Kidney epithelial cell (primary cell): ENCODE data around the gene SLC26A11. TPM values are rescaled to one million over a fixed set of nuclear protein-coding genes. Genes with fewer than 3 reads are reported as not detected.
"Not testable (repeated sequence)": the region's sequence is repeated elsewhere in the genome, so short reads cannot be mapped to it uniquely, and the experiment has no call there.

Experiments used
- DNase-seq: peaks from one replicate; pipeline ENCODE4 v3.0.0-alpha.2; 2010; ENCODE audit warnings: low read depth
- H3K27me3 ChIP-seq: 2 replicates; pipeline ENCODE4 v1.6.0; 2011; ENCODE audit warnings: low read length; ENCODE audit not compliant: control insufficient read depth, insufficient read depth
- H3K36me3 ChIP-seq: 2 replicates; pipeline ENCODE4 v1.5.1; 2011; ENCODE audit warnings: low read length; ENCODE audit not compliant: control insufficient read depth, insufficient read depth
- H3K4me3 ChIP-seq: 2 replicates; pipeline ENCODE4 v1.5.1; 2011; ENCODE audit warnings: low read depth, mild to moderate bottlenecking, control low read depth, low read length
- total RNA-seq: library from RNA; depleted of rRNA; stranded (reverse); fragments of >200 nt; gene quantifications from 2 replicates; pipeline ENCODE4 v1.2.3, GENCODE V29; 2015
- TF ChIP-seq, protein P1 (sequence below): IDR thresholded peaks from 2 replicates; pipeline ENCODE4 v1.5.1; 2011; ENCODE audit warnings: mild to moderate bottlenecking, moderate library complexity, low read length, control low read depth, inconsistent platforms; ENCODE audit not compliant: insufficient read depth, poor library complexity, severe bottlenecking

Gene SLC26A11
- total RNA-seq, 1 donor from 2014 or later = 19.1 TPM

DNA sequence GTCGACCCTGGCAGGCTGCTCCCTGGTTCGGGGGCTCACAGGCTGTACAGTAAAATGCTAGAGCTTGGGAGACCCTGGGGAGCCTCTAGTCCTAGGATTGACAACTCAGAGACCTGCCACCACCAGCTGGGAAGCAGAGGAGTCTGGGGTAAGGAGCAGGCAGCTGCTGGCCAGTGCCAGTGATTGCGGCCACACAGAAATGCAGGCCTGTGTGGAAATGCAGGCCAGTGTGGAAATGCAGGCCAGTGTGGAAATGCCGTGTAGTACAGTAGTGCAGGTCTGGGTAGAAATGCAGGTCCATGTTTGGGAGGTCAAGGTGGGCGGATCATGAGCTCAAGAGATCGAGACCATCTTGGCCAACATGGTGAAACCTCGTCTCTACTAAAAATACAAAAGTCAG is 23.6 kb upstream of the SLC26A11 start:
- H3K4me3 ChIP-seq = no peak overlapping the region
- DNase-seq = no peak
- peaks cover 32% of the 10 kb centered on the region for H3K27me3 ChIP-seq
- TF ChIP-seq, protein P1, sequence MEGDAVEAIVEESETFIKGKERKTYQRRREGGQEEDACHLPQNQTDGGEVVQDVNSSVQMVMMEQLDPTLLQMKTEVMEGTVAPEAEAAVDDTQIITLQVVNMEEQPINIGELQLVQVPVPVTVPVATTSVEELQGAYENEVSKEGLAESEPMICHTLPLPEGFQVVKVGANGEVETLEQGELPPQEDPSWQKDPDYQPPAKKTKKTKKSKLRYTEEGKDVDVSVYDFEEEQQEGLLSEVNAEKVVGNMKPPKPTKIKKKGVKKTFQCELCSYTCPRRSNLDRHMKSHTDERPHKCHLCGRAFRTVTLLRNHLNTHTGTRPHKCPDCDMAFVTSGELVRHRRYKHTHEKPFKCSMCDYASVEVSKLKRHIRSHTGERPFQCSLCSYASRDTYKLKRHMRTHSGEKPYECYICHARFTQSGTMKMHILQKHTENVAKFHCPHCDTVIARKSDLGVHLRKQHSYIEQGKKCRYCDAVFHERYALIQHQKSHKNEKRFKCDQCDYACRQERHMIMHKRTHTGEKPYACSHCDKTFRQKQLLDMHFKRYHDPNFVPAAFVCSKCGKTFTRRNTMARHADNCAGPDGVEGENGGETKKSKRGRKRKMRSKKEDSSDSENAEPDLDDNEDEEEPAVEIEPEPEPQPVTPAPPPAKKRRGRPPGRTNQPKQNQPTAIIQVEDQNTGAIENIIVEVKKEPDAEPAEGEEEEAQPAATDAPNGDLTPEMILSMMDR = no peak
- no peaks in the 10 kb centered on the region for H3K36me3 ChIP-seq

DNA sequence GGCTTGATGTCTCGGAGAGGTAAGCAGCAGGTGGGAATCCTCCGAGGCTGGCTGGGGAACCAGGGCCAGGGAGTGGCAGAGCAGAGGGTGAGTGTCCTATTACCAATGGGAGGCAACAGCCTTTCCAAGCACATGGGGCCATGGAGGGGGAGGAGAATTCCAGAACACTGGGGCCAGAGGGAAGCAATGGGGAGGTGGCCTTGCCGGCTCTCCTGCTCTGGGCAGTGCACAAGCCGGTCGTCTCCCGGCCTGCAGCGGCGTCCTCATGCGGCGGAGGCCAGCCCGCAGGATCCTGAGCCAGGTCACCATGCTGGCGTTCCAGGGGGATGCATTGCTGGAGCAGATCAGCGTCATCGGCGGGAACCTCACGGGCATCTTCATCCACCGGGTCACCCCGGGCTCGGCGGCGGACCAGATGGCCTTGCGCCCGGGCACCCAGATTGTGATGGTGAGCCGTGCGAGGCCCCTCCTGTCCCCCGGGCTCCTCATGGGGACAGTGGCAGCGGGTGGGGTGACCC is 22.0 kb upstream of the SLC26A11 start:
- Histone ChIP-seq H3K36me3 (no peaks in the 10 kb centered on the region), H3K27me3 (peaks cover 24% of the 10 kb centered on the region), H3K4me3 (no peak overlapping the region)
- TF ChIP-seq, protein P1 = no peak
- no peak for DNase-seq

DNA sequence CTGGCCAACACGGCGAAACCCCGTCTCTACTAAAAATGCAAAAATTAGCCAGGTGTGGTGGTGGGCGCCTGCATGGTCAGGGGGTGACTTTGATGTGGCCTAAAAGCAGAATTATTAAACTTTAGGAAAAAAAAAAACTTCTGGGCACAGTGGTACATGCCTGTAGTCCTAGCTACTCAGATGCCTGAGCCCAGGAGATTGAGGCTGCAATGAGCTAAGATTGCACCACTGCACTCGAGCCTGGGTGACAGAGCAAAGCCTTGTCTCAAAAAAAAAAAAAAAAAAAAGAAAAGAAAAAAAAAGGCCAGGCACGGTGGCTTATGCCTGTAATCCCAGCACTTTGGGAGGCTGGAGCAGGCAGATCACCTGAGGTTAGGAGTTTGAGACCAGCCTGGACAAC is 20.9 kb upstream of the SLC26A11 start:
- not testable (repeated sequence) for DNase-seq, H3K4me3 ChIP-seq, H3K36me3 ChIP-seq
- H3K27me3 ChIP-seq = peaks cover 17% of the 10 kb centered on the region

DNA sequence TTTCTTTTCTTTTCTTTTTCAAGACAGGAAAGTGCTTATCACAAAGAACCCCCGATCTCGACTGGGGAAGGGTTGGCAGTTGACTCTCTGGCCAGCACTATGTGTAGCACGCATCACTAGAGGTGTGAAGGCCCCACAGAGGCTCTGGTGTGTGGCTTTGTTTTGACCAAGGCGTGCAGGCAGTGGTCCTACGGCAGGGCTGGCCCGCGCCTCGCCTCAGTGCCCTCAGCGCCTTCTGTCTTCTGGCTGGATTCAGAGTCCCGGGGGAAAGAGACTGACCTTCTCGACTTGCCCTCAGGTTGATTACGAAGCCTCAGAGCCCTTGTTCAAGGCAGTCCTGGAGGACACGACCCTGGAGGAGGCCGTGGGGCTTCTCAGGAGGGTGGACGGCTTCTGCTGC is 18.8 kb upstream of the SLC26A11 start:
- H3K4me3 ChIP-seq = no peak overlapping the region
- H3K27me3 ChIP-seq = peaks cover 6% of the 10 kb centered on the region
- no peaks in the 10 kb centered on the region for H3K36me3 ChIP-seq
- TF ChIP-seq, protein P1 = no peak
- no peak for DNase-seq

DNA sequence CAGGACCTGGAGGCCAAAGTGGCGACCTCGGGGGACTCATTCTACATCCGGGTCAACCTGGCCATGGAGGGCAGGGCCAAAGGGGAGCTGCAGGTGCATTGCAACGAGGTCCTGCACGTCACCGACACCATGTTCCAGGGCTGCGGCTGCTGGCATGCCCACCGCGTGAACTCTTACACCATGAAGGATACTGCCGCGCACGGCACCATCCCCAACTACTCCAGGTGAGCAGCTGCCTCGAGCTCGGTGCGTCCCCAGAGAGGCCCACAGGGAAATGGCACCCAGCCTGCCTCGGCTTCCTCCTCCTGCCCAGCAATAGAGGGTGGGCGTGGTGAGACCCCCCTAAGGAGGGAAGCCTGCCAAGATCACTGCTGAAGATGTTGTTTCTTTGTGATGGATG is 18.0 kb upstream of the SLC26A11 start:
- no peak overlapping the region for H3K4me3 ChIP-seq
- H3K27me3 ChIP-seq = peaks cover 6% of the 10 kb centered on the region
- no peak for DNase-seq
- no peaks in the 10 kb centered on the region for H3K36me3 ChIP-seq
- TF ChIP-seq, protein P1 = no peak

DNA sequence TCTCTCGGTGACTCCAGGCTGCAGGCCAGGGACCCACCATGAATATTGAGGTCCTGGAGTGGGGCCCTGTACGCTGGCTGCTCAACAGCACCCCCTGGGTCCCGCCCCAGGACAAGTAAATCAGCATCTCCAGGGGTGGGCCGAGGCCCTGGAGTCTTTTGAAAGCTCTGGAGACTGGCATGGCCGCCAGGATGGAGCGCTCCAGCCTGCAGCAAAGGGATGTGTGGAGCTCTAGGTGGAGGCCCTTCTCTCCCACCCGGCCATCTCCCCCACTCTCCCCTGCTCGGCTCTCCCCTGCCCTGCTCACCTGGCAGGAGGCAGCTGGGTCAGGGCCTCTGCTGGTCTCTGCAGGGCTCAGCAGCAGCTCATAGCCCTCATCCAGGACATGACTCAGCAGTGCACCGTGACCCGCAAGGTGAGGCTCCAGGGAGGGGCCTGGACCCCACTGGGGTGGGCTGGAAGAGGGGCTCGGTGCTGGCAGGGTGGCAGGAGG is 16.7 kb upstream of the SLC26A11 start:
- Histone ChIP-seq H3K4me3 (no peak overlapping the region), H3K36me3 (no peaks in the 10 kb centered on the region), H3K27me3 (peaks cover under 1% of the 10 kb centered on the region)
- no peak for DNase-seq
- TF ChIP-seq, protein P1 = no peak
